ENCODE measurements around the gene CIRBP.
A peak's percentile ranks its signal among the peaks of the same experiment; 100 is the strongest.

The CIRBP gene

GRCh38 chr19:1247748-1248138 is 21.4 kb upstream of the CIRBP start:
- no peak for DNase-seq (ENCODE audit: low read depth in 2 of 2)
- H3K4me3 ChIP-seq (replicated peaks in 1 of 2; ENCODE audit: low read depth in 2 of 2, low read length in 2 of 2), result peak overlapping the region; percentile 42 to 74
- no peak for TF ChIP-seq CTCF (IDR thresholded peaks at IDR 0.05; ENCODE audit: low read depth, low read length)

- TF ChIP-seq CTCF (IDR thresholded peaks at IDR 0.05; ENCODE audit: low read depth, low read length), result peak; percentile 25
- DNase-seq (ENCODE audit: low read depth in 2 of 2), result peak; percentile 92 to 95
- H3K4me3 ChIP-seq (replicated peaks in 1 of 2; ENCODE audit: low read depth in 2 of 2, low read length in 2 of 2), result peak within 1 kb of the TSS; percentile 64 to 74
Observed at GRCh38 chr19:1248139-1248785, 20.9 kb upstream of the CIRBP start, which contains the start of gene MIDN. Gene MIDN (plus strand): TSS chr19:1248583. CDS start chr19:1250297, 1,714 bp downstream.

- peak; percentile 29 for TF ChIP-seq CTCF (IDR thresholded peaks at IDR 0.05; ENCODE audit: low read depth, low read length)
- peak in 1 of 2 donors; percentile 86 for DNase-seq (ENCODE audit: low read depth in 2 of 2)
- H3K4me3 ChIP-seq (replicated peaks in 1 of 2; ENCODE audit: low read depth in 2 of 2, low read length in 2 of 2), result peak overlapping the region; percentile 64 to 74
Observed at GRCh38 chr19:1248786-1249297, 20.3 kb upstream of the CIRBP start.

- peak; percentile 96 to 98 for DNase-seq (ENCODE audit: low read depth in 2 of 2)
- H3K4me3 ChIP-seq (replicated peaks in 1 of 2; ENCODE audit: low read depth in 2 of 2, low read length in 2 of 2), result peak overlapping the region; percentile 61 to 74
- no peak for TF ChIP-seq CTCF (IDR thresholded peaks at IDR 0.05; ENCODE audit: low read depth, low read length)
Observed at GRCh38 chr19:1249298-1249989, 19.7 kb upstream of the CIRBP start.

- TF ChIP-seq CTCF (IDR thresholded peaks at IDR 0.05; ENCODE audit: low read depth, low read length), result no peak
- H3K4me3 ChIP-seq (replicated peaks in 1 of 2; ENCODE audit: low read depth in 2 of 2, low read length in 2 of 2), result peak overlapping the region; percentile 67 to 81
- no peak for DNase-seq (ENCODE audit: low read depth in 2 of 2)
Observed at GRCh38 chr19:1249990-1250436, 19.1 kb upstream of the CIRBP start.

GRCh38 chr19:1250437-1251260 is 18.5 kb upstream of the CIRBP start:
- peak; percentile 65 to 86 for DNase-seq (ENCODE audit: low read depth in 2 of 2)
- no peak for TF ChIP-seq CTCF (IDR thresholded peaks at IDR 0.05; ENCODE audit: low read depth, low read length)
- H3K4me3 ChIP-seq (replicated peaks in 1 of 2; ENCODE audit: low read depth in 2 of 2, low read length in 2 of 2), result peak overlapping the region; percentile 67 to 81

Data from cardiac fibroblast (primary cell).